ENCODE results near the gene AGBL4.
A peak's percentile ranks its signal among the peaks of the same experiment; 100 is the strongest.

The AGBL4 gene

GRCh38 chr1:49465486-49466185, 558.1 kb downstream of the AGBL4 start:
- DNase-seq (ENCODE audit: low read depth), result peak; percentile 13
- no peak for TF ChIP-seq CTCF (IDR thresholded peaks at IDR 0.05; ENCODE audit: insufficient read depth, low read depth, low read length, missing control alignments)
- no peak overlapping the region for H3K4me3 ChIP-seq (ENCODE audit: low read length)

GRCh38 chr1:49448200-49448599, 575.6 kb downstream of the AGBL4 start:
- DNase-seq (ENCODE audit: low read depth), result no peak
- H3K4me3 ChIP-seq (ENCODE audit: low read length), result no peak overlapping the region
- no peak for TF ChIP-seq CTCF (IDR thresholded peaks at IDR 0.05; ENCODE audit: insufficient read depth, low read depth, low read length, missing control alignments)

GRCh38 chr1:49436865-49437264, 586.9 kb downstream of the AGBL4 start:
- DNase-seq (ENCODE audit: low read depth), result no peak
- no peak overlapping the region for H3K4me3 ChIP-seq (ENCODE audit: low read length)
- TF ChIP-seq CTCF (IDR thresholded peaks at IDR 0.05; ENCODE audit: insufficient read depth, low read depth, low read length, missing control alignments), result no peak

GRCh38 chr1:49435291-49435690, 588.5 kb downstream of the AGBL4 start:
- H3K4me3 ChIP-seq (ENCODE audit: low read length), result no peak overlapping the region
- no peak for DNase-seq (ENCODE audit: low read depth)
- TF ChIP-seq CTCF (IDR thresholded peaks at IDR 0.05; ENCODE audit: insufficient read depth, low read depth, low read length, missing control alignments), result no peak

GRCh38 chr1:49424782-49425181, 599.0 kb downstream of the AGBL4 start:
- no peak for TF ChIP-seq CTCF (IDR thresholded peaks at IDR 0.05; ENCODE audit: insufficient read depth, low read depth, low read length, missing control alignments)
- no peak for DNase-seq (ENCODE audit: low read depth)

GRCh38 chr1:49416758-49417157, 607.0 kb downstream of the AGBL4 start:
- TF ChIP-seq CTCF (IDR thresholded peaks at IDR 0.05; ENCODE audit: insufficient read depth, low read depth, low read length, missing control alignments), result no peak
- no peak overlapping the region for H3K4me3 ChIP-seq (ENCODE audit: low read length)
- peak; percentile 9 for DNase-seq (ENCODE audit: low read depth)

More at GRCh38 chr1:49424782-49425181, 599.0 kb downstream of the AGBL4 start:
- H3K4me3 ChIP-seq (ENCODE audit: low read length), result no peak overlapping the region

- H3K4me3 ChIP-seq (ENCODE audit: low read length), result no peak overlapping the region
- TF ChIP-seq CTCF (IDR thresholded peaks at IDR 0.05; ENCODE audit: insufficient read depth, low read depth, low read length, missing control alignments), result no peak
- DNase-seq (ENCODE audit: low read depth), result peak; percentile 2
Observed at GRCh38 chr1:49408346-49408745, 615.4 kb downstream of the AGBL4 start.
